ENCODE measurements around the gene OPCML.

DNA sequence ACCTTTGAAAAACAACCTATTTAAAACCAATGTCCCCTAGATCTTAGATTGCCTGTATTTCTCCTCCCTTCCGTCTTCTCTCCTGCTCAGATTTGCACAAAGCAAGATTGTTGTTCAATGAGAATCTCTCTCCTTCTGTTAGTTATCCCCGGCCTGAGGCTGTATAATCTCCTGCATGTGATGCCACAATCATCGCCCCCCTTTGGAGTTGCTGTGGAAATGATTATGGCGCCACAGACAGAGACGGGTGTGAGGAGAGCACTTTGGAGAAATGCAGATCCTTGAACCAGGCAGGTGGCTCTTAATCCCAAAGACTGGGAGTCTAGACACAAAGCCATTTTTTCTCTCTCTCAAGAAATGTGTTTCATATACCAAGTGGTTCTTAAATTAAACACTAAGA, 941.3 kb downstream of the OPCML start:
- TF ChIP-seq, protein P1, sequence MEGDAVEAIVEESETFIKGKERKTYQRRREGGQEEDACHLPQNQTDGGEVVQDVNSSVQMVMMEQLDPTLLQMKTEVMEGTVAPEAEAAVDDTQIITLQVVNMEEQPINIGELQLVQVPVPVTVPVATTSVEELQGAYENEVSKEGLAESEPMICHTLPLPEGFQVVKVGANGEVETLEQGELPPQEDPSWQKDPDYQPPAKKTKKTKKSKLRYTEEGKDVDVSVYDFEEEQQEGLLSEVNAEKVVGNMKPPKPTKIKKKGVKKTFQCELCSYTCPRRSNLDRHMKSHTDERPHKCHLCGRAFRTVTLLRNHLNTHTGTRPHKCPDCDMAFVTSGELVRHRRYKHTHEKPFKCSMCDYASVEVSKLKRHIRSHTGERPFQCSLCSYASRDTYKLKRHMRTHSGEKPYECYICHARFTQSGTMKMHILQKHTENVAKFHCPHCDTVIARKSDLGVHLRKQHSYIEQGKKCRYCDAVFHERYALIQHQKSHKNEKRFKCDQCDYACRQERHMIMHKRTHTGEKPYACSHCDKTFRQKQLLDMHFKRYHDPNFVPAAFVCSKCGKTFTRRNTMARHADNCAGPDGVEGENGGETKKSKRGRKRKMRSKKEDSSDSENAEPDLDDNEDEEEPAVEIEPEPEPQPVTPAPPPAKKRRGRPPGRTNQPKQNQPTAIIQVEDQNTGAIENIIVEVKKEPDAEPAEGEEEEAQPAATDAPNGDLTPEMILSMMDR (IDR thresholded peaks at IDR 0.05; ENCODE audit: low read length): no peak
- TF ChIP-seq EZH2 (optimal IDR thresholded peaks at IDR 0.05; ENCODE audit: low read depth, low read length): no peak
